ENCODE data around the gene KLRC1. TPM values are rescaled to one million over a fixed set of nuclear protein-coding genes. Genes with fewer than 3 reads are reported as not detected.
"Not testable (repeated sequence)": the region's sequence is repeated elsewhere in the genome, so short reads cannot be mapped to it uniquely, and the experiment has no call there.

The KLRC1 gene
- total RNA-seq, 2 experiments from 2014 or later = not detected

DNA sequence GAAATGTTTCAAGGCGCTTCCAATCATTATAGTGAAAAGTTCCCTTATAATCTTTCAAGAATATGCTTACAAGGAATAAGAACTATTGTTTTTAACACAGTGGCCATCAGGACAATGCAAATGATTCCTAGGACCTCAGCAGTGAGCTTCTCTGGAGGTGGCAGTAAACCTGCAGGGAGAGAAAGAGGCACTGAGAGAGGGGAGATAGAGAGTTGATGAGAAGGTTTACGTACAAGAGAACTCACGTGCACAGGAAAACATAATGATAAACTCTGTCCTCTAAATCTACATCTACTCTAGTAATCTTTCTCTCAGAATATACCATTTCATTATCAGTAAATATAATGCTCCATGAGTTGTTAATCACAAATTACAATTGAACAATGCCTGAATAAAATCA is 44.3 kb downstream of the KLRC1 start:
- H3K27me3 Mint-ChIP-seq = peaks cover 3% of the 10 kb centered on the region
- H3K4me3 Mint-ChIP-seq = no peak overlapping the region
- intact Hi-C loops (cut with micrococcal nuclease) = no loop called here
- H3K9me3 Mint-ChIP-seq = no peaks in the 10 kb centered on the region
- no peaks in the 10 kb centered on the region for H3K36me3 Mint-ChIP-seq
- no peaks in the 10 kb centered on the region for H3K4me1 Mint-ChIP-seq (ENCODE audit: low read depth)
- CTCF ChIA-PET = no interaction called here
- POLR2A ChIA-PET = no interaction called here
- H3K27ac Mint-ChIP-seq = no peak overlapping the region
- no peak for DNase-seq

DNA sequence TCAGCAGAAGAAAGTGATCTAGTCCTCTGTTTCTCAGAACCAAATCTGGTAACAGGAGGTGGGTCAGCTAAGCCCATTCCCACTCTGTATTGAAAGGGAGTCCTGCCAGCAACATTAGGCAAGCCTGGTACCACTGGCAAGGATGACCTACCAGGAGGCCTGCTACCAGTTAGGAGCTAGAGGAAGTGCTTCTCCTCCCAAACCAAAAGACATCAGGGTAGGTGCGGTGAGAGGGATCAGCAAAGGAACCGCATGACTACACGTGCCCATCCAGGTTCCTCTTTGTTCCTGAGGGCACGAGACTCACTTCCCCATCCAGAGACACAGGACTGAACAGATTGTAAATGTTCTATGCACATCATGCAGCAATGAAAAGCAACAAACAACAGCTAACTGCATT is 46.5 kb downstream of the KLRC1 start:
- Mint-ChIP-seq H3K27ac (no peak overlapping the region), H3K4me1 (ENCODE audit: low read depth) (no peaks in the 10 kb centered on the region), H3K4me3 (no peak overlapping the region), H3K27me3 (peaks cover 11% of the 10 kb centered on the region), H3K36me3 (no peaks in the 10 kb centered on the region), H3K9me3 (no peaks in the 10 kb centered on the region)
- DNase-seq = no peak
- intact Hi-C loops (cut with micrococcal nuclease) = no loop called here
- ChIA-PET POLR2A (interaction anchor here (0.6 kb wide), 1 partner anchor 237 kb away, joined by 3 read pairs; no protein-coding TSS in a partner anchor), CTCF (interaction anchor here (0.5 kb wide), 1 partner anchor 1325 kb away, joined by 3 read pairs; no protein-coding TSS in a partner anchor)

DNA sequence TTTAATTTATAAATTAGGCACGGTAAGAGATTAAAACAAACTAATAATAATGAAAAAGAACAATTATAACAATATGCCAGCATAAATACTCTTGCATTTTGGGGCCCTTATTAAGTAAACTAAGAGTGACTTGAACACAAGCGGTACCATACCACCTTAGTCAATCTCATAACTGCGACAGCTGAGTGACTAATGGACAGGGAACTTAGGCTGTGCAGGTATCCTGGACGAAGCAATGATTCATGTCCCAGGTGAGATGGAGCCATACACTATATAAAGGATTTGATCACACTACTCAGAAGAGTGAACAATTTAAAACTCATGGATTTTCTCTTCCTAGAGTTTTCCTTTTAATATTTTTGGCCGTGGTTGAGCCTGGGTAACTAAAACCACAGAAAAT is 47.9 kb downstream of the KLRC1 start:
- ChIA-PET POLR2A (no interaction called here), CTCF (no interaction called here)
- no peaks in the 10 kb centered on the region for H3K9me3 Mint-ChIP-seq
- no peak overlapping the region for H3K27ac Mint-ChIP-seq
- H3K27me3 Mint-ChIP-seq = peaks cover 12% of the 10 kb centered on the region
- H3K36me3 Mint-ChIP-seq = no peaks in the 10 kb centered on the region
- intact Hi-C loops (cut with micrococcal nuclease) = no loop called here
- no peak overlapping the region for H3K4me3 Mint-ChIP-seq
- no peak for DNase-seq
- no peaks in the 10 kb centered on the region for H3K4me1 Mint-ChIP-seq (ENCODE audit: low read depth)

DNA sequence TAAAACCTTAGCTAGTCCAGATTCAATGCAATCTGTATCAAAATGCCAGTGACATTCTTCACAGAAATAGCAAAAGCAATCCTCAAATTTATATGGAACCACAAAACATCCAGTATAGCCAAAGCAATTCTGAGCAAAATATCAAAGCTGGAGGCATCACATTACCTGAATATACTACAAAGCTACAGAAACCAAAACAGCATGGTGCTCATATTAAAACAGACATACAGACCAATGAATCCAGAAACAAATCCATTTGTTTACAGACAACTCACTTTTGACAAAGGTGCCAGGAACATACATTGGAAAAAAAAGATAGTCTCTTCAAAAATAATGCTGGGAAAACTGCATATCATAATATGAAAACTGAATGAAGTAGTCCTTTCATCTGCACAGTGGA is 48.4 kb downstream of the KLRC1 start:
- Mint-ChIP-seq H3K4me3 (no peak overlapping the region), H3K27ac (no peak overlapping the region), H3K36me3 (no peaks in the 10 kb centered on the region), H3K4me1 (ENCODE audit: low read depth) (no peaks in the 10 kb centered on the region), H3K27me3 (peaks cover 12% of the 10 kb centered on the region), H3K9me3 (no peaks in the 10 kb centered on the region)
- intact Hi-C loops (cut with micrococcal nuclease) = no loop called here
- DNase-seq = no peak
- POLR2A ChIA-PET = no interaction called here
- CTCF ChIA-PET = no interaction called here

DNA sequence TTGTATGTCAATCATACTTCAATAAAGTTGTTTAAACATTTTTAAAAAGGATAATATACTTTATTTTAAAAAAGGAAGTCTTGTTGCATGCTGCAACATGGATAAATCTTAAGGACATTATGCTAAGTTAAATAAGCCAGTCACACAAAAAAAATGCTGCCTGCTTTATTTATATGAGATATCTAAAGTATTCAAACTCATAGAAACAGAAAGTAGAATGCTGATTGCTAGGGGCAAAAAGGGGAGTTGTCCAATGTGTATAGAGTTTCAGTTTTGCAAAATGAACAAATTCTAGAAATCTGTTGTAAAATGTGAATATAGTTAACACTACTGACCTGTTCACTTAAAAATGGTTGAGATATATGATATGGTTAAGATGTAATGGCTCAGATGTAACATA is 52.3 kb downstream of the KLRC1 start:
- no peak for DNase-seq

DNA sequence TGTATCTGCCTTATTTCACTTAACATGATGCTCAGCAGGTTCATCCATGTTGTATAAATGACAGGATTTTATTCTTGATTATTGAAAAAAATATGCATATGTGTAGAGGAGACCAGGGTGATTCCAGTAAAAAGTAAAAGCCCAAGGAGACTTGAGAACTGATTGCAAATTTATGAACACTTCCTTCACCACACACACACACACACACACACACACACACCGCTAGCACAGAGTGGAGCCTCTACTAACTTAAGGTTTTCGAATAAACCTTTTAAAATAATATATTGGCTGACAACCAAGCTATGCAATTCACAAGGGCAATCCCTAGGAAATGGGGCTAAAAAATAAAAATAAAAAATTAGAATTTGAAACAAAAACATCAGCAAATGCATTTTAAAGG is 55.0 kb downstream of the KLRC1 start:
- no peak for DNase-seq
- no peak overlapping the region for H3K4me3 Mint-ChIP-seq
- CTCF ChIA-PET = no interaction called here
- no peaks in the 10 kb centered on the region for H3K4me1 Mint-ChIP-seq (ENCODE audit: low read depth)
- no peak overlapping the region for H3K27ac Mint-ChIP-seq
- H3K27me3 Mint-ChIP-seq = peaks cover 23% of the 10 kb centered on the region
- intact Hi-C loops (cut with micrococcal nuclease) = no loop called here
- POLR2A ChIA-PET = no interaction called here
- H3K36me3 Mint-ChIP-seq = no peaks in the 10 kb centered on the region
- H3K9me3 Mint-ChIP-seq = no peaks in the 10 kb centered on the region

More for the DNA sequence above, 52.3 kb downstream of the KLRC1 start:
- H3K4me1 Mint-ChIP-seq (ENCODE audit: low read depth) = no peaks in the 10 kb centered on the region
- POLR2A ChIA-PET = no interaction called here
- H3K36me3 Mint-ChIP-seq = no peaks in the 10 kb centered on the region
- intact Hi-C loops (cut with micrococcal nuclease) = no loop called here
- CTCF ChIA-PET = no interaction called here
- no peaks in the 10 kb centered on the region for H3K9me3 Mint-ChIP-seq
- no peak overlapping the region for H3K4me3 Mint-ChIP-seq
- peaks cover 19% of the 10 kb centered on the region for H3K27me3 Mint-ChIP-seq
- H3K27ac Mint-ChIP-seq = no peak overlapping the region

DNA sequence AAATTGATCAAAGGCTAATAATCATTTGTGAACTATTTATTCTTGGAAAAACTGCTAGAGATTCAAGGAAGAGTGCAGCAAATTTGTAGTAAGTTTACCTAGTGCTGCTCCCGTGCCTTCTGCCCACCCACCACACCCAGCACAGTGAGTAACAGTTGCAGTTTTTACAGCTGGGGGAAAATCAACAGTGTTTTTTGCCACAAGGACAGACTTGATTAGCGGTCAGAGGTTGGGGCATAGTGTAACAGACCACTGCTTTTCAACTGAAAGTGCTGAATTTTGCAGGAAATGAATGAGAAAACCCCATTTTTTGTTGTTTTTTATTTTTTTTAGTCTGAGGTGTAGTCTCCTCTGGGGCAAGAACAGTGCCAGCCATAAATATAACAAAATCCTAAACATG is 55.9 kb downstream of the KLRC1 start:
- H3K27me3 Mint-ChIP-seq = peaks cover 22% of the 10 kb centered on the region
- no peak for DNase-seq
- no peaks in the 10 kb centered on the region for H3K9me3 Mint-ChIP-seq
- H3K4me1 Mint-ChIP-seq (ENCODE audit: low read depth) = no peaks in the 10 kb centered on the region
- intact Hi-C loops (cut with micrococcal nuclease) = no loop called here
- no peak overlapping the region for H3K27ac Mint-ChIP-seq
- CTCF ChIA-PET = no interaction called here
- H3K36me3 Mint-ChIP-seq = no peaks in the 10 kb centered on the region
- no peak overlapping the region for H3K4me3 Mint-ChIP-seq
- POLR2A ChIA-PET = no interaction called here

DNA sequence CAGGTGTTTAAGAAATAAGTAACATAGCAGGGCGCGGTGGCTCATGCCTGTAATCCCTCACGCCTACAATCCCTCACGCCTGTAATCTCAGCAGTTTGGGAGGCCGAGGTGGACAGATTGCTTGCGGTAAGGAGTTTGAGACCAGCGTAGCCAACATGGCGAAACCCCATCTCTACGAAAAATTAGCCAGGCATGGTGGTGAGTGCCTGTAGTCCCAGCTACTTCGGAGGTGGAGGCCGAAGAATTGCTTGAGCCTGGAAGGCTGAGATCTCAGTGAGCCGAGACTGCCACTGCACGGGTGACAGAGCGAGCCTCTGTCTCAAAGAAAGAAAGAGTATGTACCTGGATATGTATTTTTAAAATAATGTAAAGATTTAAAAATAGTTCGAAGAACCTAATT is 57.0 kb downstream of the KLRC1 start:
- peaks cover 17% of the 10 kb centered on the region for H3K27me3 Mint-ChIP-seq
- H3K4me1 Mint-ChIP-seq (ENCODE audit: low read depth); H3K4me3 Mint-ChIP-seq; H3K27ac Mint-ChIP-seq; H3K9me3 Mint-ChIP-seq; DNase-seq; H3K36me3 Mint-ChIP-seq; POLR2A ChIA-PET; CTCF ChIA-PET; intact Hi-C loops (cut with micrococcal nuclease): not testable (repeated sequence)

Other genes starting within 250 kb of the KLRC1 start
- 1 to 10 TPM; 7.2 to 8.9 TPM for gene GABARAPL1, start 240.5 kb downstream of the KLRC1 start, total RNA-seq
- gene KLRD1, start 145.5 kb downstream of the KLRC1 start, total RNA-seq = under 1 TPM; 0.22 to 0.26 TPM
- gene KLRK1, start 63.3 kb downstream of the KLRC1 start, total RNA-seq = under 1 TPM; 0.29 to 0.33 TPM
- gene KLRC4, start 43.6 kb downstream of the KLRC1 start, total RNA-seq = not detected
- not detected for gene KLRC3, start 32.8 kb downstream of the KLRC1 start, total RNA-seq
- not detected for gene KLRC2, start 17.4 kb downstream of the KLRC1 start, total RNA-seq
- gene EIF2S3B, start 52.5 kb upstream of the KLRC1 start, total RNA-seq = 1 to 10 TPM; 2.1 to 2.3 TPM
- gene MAGOHB, start 160.2 kb upstream of the KLRC1 start, total RNA-seq = 10 to 100 TPM; 66.2 to 69.1 TPM
- gene STYK1, start 220.7 kb upstream of the KLRC1 start, total RNA-seq = not detected